Stimulated activated CD8-positive, alpha-beta memory T cell treated with anti-CD3 and anti-CD28 coated beads, Interleukin-7, amount 100 ng/mL, for 1 hour (primary cell): ENCODE measurements around the gene ELK4.

Experiments used
- DNase-seq, 2 donors: peaks; one replicate each; pipeline ENCODE4 v3.0.0-alpha.2; 2020; ENCODE audit warnings: low read depth in 2 of 2

Gene ELK4, protein sequence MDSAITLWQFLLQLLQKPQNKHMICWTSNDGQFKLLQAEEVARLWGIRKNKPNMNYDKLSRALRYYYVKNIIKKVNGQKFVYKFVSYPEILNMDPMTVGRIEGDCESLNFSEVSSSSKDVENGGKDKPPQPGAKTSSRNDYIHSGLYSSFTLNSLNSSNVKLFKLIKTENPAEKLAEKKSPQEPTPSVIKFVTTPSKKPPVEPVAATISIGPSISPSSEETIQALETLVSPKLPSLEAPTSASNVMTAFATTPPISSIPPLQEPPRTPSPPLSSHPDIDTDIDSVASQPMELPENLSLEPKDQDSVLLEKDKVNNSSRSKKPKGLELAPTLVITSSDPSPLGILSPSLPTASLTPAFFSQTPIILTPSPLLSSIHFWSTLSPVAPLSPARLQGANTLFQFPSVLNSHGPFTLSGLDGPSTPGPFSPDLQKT

DNA sequence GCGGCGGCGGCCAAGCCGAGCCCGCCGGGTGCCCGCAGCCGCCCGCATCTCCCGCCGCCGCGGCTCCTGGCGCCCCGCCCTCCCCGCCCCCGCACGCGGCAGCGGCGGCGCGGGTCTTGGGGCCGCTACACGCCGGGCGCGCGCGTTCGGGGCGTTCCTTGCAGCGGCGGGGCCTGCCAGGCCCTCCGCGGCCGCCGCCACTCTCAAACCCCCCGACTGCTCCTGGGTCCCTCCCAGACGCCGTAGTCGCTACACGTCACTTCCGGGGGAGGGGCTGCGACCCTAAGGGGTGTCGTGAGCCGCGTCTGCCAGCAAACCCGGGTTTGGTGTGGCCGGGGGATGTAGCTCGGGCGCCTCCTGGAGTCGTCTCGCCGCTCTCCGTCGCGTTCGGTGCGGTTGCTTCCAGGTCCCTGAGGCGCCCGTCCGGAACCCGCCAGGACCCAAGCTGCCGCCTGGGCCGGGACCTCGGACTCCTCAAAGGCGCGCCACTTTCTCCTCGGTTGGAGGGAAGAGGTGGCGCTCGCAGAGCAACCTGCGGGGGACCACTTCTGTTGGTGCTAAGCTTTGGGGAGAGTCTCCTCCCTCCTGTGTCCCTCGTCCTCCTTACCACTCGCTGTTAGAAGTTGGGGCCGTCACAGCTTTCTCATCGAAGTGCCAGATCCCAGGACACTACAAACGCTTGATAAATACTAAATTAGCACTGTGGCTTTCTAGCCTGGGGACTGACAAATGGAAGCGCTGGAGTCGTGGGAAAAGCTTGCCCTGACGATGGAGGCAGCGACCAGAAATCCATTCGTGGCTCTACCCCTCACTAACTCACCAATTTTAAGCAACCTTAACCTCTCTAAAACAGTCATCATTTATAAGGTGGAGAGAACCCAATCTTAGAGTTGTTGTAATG, at the start of gene ELK4:
TSS of gene ELK4 (minus strand) at position 244 of the 901 bp plus-strand sequence. CDS start 8,129 bp downstream, outside the sequence.
- DNase-seq: peak; percentile 99

DNA sequence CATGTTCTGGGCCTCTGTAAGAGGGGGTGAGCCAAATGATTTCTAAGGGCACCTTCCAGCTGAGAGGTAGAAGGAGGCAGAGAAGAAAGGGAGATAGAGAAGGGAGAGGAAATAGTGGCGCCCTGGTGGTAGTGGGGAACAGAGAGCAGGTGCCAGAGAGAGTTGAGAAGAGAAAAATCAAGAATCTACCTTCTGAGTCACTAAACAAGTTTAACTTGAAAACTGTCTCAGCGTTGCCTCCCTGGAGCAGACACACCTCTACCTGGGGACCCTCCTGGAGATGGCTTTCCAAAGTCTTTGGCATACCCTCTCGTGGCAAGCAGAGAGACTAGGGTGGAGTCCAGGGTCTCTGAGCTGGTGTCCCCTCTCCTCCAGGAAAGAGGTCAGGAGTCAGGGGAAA, 49.6 kb upstream of the ELK4 start:
- no peak for DNase-seq

DNA sequence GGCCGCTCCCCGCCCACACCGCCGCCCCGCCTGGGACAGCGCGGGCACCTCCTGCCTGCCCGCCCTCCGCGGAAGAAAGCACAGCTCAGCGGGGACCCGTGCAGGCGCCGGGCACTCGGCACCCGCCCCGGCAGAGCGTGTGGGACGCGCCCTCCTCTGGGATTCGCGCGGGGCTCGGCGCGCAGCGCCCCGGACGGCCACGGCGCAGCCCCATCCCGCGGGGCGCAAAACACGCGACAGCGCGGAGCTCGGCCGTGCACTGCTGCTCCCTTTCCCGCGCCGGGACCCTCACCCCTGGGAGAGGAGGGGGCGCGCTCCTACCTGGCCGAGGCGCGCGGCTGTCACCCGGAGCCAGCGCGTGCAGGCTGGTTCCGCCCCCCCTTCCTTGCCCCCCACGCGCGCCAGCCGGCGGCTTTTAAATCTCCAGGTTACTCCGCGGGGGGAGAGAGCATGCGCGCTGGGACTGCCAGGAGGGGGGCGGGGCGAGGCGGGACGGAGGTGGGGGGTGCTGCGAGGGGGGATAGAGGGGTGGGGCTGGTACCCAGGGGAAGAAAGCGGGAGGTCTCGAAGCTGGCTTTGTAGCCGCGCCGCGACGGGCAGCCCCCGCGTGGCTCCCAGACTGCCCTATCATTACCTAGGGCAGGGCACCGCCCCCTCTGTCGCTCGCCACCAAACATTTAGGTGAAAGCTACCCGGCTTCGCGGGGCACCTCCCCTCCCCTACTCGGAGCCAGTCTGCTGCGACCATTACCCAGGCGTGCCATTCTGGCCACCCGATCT, 48.5 kb upstream of the ELK4 start, which contains the start of gene SLC45A3:
TSS of gene SLC45A3 (minus strand) at position 437 of the 779 bp plus-strand sequence. CDS start 15,853 bp downstream, outside the sequence.
- peak in 1 of 2 donors; percentile 17 for DNase-seq

DNA sequence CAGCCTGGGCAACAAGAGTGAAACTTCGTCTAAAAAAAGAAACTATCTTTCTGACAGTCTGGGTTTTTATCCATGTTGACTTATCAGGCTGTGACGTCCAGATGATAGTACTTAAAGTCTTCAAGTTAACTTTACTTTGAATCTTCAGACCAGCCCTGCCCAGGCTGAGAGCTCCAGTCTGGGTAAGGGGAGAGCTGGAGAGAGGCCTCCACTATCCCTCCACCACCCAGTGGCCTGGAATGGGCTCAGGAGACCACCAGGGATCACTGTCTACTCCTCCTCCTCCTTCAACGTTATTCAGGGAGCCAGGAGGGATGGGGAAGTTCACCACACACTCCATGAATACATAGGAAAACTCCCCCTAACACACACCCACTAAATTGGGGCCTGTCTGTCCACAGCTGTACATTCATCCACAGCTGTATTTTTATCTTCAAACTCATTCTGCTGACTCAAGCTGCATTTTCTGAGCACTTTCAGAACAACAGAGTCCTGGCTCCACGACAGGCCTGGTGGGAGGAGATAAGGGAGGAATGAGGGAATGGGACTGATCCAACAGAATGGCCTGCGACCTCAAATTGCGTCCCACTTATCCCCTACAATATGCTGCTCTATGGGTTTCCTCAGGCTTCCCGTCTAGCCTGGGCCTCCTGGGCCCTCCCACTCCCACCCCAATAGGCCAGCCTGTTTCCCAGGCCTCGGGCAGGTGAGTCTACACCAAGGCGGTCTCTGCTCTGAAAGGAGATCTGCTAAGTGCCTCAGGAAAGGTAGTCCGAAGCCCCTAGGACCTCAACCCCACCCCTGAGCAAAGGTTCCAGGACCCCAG, 46.7 kb upstream of the ELK4 start:
- DNase-seq: no peak

DNA sequence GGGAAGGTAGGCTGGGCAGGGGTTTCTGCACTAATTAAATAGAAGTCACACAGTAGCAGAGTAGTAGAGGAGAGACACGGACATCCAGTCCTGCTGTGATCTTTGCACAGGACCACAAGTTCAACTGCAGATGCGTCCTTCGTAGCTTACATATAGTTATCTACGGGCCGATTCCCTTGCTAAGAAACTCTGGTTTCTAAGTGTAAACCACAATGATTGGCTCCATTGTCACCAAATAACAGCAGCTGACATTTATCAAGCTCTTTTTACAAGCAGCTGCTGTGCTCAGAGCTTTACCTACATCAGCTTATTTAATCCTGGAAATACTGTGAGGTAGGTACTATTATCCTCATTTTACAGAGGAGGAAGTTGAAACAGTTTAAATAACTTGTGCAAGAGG, 45.4 kb upstream of the ELK4 start:
- no peak for DNase-seq

DNA sequence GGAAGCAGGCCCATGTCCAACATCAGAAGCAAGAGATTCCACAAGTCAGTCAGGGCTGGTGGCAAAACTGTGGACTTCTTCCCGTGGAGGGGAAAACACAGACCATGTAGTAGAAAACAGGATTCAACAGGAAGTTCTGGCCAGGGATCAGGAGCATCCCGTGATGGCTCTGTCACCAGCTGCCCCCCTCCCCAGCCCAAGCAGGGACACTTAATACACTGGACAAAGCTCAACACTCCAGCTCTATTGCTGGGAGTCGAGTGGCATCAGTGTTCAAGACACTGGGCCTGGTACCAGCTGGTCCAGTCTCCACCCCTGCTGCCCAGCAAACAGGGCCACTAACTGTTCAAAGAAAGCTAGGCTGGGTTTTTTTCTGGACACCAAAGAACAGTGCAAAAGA, 44.8 kb upstream of the ELK4 start:
- DNase-seq: no peak

DNA sequence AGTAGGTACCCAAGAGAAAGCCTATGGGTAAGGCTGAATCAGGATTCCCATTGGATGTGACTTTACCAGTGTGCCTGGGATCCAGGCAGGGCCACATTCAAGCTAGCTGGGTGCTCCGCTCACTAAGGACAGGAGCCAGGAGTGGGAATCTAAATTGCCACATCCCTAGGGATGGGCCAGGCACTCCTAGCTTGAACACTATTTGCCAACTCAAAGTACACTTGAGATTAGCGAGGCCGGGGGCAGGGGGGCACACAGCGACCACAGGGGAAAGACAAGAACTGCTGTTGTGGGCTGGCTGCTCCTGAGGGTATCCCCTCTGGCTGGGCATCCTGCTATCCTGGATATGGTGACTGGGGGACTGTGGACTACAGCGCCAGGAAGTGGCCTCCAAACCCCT, 44.2 kb upstream of the ELK4 start:
- DNase-seq: no peak

DNA sequence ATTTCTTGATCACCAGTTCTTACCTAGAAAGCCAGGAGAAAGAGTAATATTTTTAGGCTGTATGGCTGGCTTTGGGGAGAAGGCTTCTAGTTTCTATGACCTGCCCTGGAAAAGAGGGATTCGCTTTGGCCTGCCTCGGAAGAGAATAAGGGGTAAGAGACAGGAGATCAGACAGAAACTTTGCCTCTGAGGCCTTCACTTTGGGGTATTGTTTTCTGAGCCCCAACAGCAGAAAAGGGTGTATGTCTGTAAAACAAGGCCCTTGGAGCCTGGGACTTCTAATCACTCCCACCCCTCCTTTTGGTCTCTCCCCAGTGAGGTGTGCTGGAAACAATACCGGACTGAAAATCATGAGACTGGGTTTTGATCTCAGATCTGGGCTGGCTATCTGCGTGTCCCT, 43.4 kb upstream of the ELK4 start:
- no peak for DNase-seq

DNA sequence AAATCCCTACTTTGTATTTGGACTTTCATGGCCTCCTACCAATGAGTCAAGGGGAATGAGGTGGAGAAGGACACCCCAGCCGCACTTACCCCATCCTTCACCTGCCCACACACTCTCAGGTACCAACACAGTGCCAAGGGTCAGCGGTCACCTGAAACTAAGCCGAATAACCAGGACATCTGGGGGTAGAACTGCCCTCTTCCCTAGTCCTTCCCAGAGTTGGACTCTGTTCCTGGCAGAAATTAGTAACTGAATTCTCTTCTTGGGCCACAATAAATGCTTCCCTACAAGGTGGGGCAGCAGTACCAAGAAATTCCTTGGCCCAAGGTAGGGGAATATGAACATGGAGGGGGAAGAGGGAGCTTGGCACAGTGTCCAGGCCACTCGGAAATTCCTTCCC, 41.2 kb upstream of the ELK4 start:
- no peak for DNase-seq

DNA sequence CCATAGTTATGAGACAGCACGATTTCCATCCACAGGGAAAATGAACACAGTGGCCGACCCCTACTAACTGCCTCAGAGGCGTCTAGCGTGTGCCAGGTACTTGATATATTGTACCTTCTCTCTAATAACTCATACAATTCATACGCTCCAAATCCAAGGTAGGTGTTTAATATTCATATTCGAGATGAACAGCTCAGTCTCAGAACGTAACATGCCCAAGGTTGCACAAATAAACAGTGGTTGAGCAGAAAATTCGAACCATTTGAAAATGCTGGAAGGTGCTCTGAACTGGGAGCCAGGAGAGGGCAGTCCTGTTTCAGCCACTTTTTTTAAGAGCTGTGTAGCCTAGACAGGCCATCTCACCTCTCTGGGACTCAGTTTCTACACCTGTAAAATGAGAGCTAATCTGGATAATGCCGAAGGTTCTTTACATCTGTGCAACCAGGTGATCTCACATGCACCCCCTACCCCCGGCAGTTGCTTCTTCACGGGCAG, 40.6 kb upstream of the ELK4 start:
- DNase-seq: no peak

DNA sequence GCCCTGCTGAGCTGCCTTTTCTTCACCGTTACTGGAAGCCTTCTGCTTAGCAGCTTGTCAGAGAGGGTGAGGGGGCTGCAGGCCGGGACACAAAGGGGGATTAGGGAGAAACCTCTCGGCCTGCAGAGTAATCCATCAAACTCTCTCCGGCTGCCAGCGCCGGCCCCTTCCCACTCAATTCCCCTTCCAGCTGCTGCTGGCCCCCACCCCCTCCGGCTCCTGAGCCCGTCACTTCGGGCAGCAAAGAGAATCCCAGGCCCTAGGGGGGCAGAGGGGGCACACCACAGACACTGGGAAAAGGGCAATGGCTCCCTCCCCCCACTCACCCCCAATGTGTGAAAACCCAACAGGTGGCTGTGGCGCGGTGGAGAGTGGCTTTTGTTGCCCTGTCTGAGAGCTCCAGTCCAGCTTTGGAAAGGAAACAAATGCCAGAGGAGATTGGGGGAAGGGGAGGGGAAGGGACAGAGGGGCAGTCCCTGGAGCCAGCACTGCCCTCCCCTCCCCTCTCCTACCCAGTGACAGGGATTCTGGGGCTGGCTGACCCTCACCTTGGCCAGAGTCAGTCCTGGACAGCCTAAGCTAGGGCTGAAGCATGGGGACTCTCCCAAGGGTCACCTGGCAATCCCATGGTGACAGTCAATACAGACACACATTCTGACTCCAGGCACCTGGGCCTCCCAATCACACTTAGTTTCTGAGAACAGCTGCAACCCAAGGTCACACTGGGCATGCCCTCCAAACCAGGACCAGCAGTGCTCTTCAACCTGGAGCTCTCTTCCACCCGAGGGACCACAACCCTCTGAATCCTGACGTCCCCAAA, 39.0 kb upstream of the ELK4 start:
- DNase-seq: no peak

DNA sequence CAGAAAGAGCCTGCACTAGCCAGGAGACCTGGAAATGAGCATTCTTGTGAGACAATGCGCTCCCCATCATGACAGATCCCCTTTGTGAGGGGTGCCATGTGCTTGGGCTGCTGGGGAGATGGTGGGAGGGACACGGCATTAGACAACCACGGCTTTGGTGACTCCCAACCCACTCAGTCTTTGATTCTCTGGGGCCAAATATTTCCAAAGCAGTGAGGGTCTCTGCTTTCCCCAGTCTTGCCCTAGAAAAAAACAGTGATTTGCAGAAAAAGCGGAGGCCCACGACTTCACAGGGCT, 38.3 kb upstream of the ELK4 start:
- DNase-seq: no peak

DNA sequence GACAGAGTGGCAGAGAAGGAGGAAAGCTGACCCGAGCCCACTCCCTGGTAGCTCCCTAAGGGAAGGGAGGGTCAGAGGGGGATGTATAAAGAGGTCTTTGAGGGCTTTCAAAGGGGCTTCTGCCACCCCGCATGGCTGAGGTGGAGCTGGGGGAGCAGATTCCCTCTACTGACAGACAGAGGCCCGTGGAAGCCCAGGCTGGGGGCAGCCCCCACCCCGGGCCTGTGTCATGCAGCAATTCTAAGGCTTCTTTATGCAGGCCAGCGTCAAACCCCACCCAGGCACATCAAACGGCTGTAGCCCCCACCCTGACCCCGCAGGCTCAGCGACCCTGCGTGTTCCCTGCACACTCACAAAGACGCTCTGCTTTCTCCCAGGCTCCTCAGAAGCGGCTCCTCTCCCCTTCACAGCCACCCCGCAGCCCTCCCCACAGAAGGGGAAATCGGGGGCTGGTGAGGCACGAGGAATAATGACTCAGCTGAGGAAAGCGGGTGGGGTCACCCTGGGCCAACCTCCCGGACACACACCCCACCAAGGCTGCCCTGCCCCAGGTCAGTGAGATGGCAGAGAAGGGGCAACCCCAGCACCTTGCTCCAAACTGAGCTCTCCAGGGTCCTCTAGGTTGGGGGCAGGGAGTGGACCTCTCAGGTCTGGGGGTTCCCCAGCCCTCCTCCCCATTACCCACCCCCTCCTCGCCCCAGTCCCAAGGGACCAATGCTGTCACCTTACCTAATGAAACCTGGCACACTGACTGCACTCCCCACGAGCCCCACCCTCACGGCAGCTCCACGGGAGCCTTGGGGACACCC, 37.7 kb upstream of the ELK4 start:
- no peak for DNase-seq

DNA sequence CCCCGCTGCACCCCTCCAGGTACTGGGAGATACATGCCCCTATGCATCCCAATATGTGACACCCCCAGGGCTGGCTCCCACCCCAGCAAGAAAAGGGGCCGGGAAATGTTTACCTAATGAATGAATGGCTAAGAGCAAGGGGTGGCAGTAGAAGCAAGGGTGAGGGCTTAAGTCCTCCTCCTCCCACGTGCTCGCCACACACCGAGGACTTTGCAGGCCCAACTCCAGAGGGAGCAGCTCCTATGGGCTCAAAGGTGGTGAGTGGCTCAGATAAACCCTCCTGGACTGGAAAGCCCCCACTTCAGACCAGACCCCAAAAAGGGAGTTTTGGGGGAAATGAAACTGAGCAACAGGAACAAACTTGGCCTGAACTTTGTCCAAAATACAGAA, 37.1 kb upstream of the ELK4 start:
- DNase-seq: no peak

DNA sequence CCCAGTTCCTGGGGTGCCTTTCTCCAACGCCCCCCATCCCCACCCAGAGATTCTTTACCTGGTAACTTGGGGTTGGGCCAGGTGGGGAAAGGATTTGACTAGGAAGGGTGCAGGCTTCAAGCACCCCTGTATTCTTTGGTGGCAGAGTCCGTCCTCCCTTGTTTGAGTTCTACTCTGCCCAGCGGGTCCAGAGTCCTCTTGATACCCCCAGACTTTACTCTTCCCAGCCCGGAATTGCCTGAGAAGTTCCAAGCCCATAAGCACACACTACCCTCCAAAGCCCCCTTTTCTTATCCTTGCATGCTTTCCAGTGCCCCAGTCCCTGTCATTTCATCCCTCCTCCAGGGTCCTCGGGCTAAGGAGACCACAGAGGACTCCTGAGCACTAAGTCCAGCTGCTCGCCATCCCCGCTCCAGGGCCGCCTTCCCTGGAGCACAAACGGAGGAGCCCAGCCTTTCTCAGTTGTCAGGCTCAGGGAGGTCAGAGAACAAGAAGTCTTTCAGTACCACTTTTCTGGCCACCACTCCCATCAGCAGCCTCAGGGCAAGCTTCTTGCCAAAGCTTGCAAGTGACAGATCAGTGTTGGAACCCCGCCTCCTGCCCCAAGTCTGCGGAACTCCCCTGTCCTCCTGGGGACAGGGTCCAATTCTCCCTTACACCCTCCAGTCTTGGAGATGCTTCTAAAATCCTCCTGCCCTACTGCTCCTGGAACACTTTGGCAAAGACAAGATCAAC, 36.3 kb upstream of the ELK4 start:
- DNase-seq: no peak

DNA sequence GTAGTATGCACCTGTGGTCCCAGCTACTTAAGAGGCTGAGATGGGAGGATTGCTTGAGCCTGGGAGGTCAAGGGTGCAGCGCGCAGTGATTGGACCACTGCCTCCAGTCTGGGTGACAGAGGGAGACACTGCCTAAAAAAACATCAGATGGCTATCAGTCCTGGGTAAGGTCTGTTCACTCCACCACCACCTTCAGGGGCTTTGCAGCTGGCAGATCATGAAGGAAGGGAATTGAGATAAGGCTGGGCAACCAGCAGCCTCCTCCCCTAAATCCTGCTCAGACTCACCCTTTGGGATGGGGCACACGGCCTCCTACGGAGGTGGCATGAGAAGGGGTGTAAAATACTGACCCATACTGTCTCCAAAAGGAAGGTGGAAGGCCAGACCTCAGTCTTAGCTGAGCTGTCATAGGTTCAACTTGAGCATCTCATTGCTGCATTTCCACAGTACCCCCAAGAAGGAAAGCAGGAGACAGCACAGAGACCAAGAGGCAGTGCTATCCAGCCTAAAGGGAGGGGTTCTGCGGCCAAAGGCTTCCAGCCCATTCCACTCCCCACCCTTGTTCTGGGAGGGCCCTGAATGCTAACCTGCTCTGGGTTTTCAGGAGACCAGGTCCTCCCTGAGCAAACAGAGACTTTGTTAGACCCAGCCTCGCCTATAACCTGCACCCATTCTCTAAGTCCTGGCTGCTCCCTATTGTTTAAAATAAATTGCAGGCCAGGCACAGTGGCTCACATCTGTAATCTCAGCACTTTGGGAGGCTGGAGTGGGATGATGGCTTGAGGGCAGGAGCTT, 34.8 kb upstream of the ELK4 start:
- no peak for DNase-seq

DNA sequence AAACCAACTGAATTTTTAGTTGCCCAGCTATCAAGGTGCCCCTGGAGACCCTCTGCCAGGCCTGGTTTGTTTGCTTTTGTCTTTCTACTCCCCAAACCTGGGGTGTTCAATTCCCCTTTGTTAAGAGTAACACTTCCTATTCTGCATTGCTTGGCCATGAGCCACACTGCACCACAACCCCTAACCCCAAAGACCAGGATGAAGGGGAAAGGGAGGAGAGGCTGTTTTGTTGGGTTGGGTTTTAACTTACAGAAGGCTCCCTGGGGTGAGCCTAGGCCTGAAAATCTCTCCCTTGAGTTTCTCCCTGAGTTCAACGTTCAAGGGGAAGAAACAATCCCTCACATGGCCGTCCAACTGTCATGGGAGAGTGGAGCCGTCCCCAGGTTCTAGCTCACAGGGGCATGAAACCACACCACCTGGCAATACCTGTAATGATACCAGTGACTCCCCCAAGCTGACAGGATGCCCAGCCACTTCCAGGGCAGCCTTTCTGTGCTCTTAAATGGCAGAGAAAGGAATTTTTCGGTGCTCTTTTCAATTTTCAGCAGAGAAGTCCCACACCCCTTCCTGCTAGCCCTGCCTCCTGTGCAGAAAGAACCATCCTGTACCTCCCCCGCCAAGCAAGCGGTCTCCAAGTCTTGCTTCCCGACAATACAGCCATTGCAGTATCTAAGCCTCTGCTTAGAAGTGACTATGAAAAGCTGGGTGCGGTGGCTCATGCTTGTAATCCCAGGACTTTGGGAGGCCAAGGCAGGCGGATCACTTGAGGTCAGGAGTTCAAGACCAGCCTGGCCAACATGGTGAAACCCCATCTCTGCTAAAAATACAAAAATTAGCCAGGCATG, 33.6 kb upstream of the ELK4 start:
- DNase-seq: no peak
